HepG2 (cell line): ENCODE results near the gene OLFM3.

ENCODE experiments used
- HDAC2 ChIP-seq: sonication (generic); formaldehyde crosslinking; IDR thresholded peaks from 2 replicates; pipeline ENCODE4 v1.4.0; 2020; ENCODE audit warnings: missing genetic modification reagents
- HNF4A ChIP-seq: sonication (generic); formaldehyde crosslinking; IDR thresholded peaks from 2 replicates; pipeline ENCODE4 v1.4.0; 2020; ENCODE audit warnings: missing genetic modification reagents

GRCh38 chr1:101852936-101853335, 143.8 kb downstream of the OLFM3 start:
- TF ChIP-seq HNF4A (CRISPR knock-in tag) (no peak), HDAC2 (CRISPR knock-in tag) (no peak)
